Measurements from ENCODE around the gene VSTM2B.

VSTM2B gene

GRCh38 chr19:29571181-29571580 lies 45.4 kb downstream of the VSTM2B start:
- no peak for DNase-seq

GRCh38 chr19:29573486-29573885 lies 47.7 kb downstream of the VSTM2B start:
- no peak for DNase-seq

GRCh38 chr19:29574510-29574909 lies 48.7 kb downstream of the VSTM2B start:
- DNase-seq, result no peak

- DNase-seq, result no peak
Measured at GRCh38 chr19:29576046-29576606, 50.3 kb downstream of the VSTM2B start.

- no peak for DNase-seq
Measured at GRCh38 chr19:29576761-29577648, 51.2 kb downstream of the VSTM2B start.

- DNase-seq, result no peak
Measured at GRCh38 chr19:29577649-29577963, 51.8 kb downstream of the VSTM2B start.

GRCh38 chr19:29578349-29578748 lies 52.6 kb downstream of the VSTM2B start:
- no peak for DNase-seq

- DNase-seq, result no peak
Measured at GRCh38 chr19:29579308-29579910, 53.6 kb downstream of the VSTM2B start.

- DNase-seq, result no peak
Measured at GRCh38 chr19:29581398-29581797, 55.6 kb downstream of the VSTM2B start.

- no peak for DNase-seq
Measured at GRCh38 chr19:29583196-29583999, 57.6 kb downstream of the VSTM2B start.

- DNase-seq, result no peak
Measured at GRCh38 chr19:29586401-29586800, 60.6 kb downstream of the VSTM2B start.

- no peak for DNase-seq
Measured at GRCh38 chr19:29587059-29587458, 61.3 kb downstream of the VSTM2B start.

- no peak for DNase-seq
Measured at GRCh38 chr19:29587518-29587986, 61.8 kb downstream of the VSTM2B start.

GRCh38 chr19:29588095-29588494 lies 62.3 kb downstream of the VSTM2B start:
- no peak for DNase-seq

GRCh38 chr19:29590278-29590677 lies 64.5 kb downstream of the VSTM2B start:
- no peak for DNase-seq

GRCh38 chr19:29591670-29592069 lies 65.9 kb downstream of the VSTM2B start:
- DNase-seq, result no peak

GRCh38 chr19:29593869-29594268 lies 68.1 kb downstream of the VSTM2B start:
- no peak for DNase-seq

- DNase-seq, result no peak
Measured at GRCh38 chr19:29596080-29596727, 70.4 kb downstream of the VSTM2B start.

- no peak for DNase-seq
Measured at GRCh38 chr19:29596885-29597525, 71.2 kb downstream of the VSTM2B start.

GRCh38 chr19:29598036-29598435 lies 72.2 kb downstream of the VSTM2B start:
- DNase-seq, result no peak

GRCh38 chr19:29598496-29598895 lies 72.7 kb downstream of the VSTM2B start:
- DNase-seq, result no peak

GRCh38 chr19:29603308-29603707 lies 77.5 kb downstream of the VSTM2B start:
- DNase-seq, result no peak
